GM21526 (cell line): Measurements from ENCODE around the gene KLHL30.
"Not testable (repeated sequence)": the region's sequence is repeated elsewhere in the genome, so short reads cannot be mapped to it uniquely, and the experiment has no call there.

Experiments used
- ATAC-seq: cut with Tn5 transposase; IDR thresholded peaks from one replicate; pipeline ENCODE4 v1.9.1; 2021; ENCODE audit warnings: moderate library complexity; ENCODE audit not compliant: unreplicated experiment, low FRiP score

KLHL30 gene

GRCh38 chr2:238171072-238171431 is 32.6 kb downstream of the KLHL30 start:
- ATAC-seq, result not testable (repeated sequence)

DNA sequence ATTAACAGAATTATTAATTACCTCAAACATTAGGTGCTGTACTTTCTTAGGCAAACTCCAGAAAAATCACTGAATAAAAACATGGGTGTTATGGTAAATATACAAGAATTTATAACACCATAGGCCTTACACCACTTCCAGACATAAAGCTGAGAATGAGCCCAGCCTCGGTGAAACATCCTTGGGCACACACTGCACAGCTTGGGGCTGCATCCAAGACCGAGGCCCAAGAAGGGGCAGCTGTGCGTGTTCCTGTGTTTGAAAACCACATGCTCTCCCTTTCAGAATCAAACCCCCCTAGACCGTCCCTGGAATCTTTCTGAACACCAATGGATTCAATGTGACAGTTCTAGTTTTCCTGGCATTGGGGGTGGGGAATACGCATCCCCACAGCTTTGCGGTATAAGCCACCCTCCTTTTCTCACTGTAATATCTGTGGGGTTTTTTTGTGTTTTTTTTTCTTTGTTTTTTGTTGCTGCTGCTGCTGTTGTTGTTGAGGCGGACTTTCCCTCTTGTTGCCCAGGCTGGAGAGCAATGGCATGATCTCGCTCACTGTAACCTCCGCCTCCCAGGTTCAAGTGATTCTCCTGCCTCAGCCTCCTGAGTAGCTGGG is 33.2 kb downstream of the KLHL30 start:
- ATAC-seq, result no peak

- no peak for ATAC-seq
Observed at GRCh38 chr2:238172439-238172838, 34.0 kb downstream of the KLHL30 start.

GRCh38 chr2:238173692-238174091 is 35.2 kb downstream of the KLHL30 start:
- ATAC-seq, result no peak

- ATAC-seq, result no peak
Observed at GRCh38 chr2:238174291-238174690, 35.8 kb downstream of the KLHL30 start.

- no peak for ATAC-seq
Observed at GRCh38 chr2:238174701-238175100, 36.2 kb downstream of the KLHL30 start.

DNA sequence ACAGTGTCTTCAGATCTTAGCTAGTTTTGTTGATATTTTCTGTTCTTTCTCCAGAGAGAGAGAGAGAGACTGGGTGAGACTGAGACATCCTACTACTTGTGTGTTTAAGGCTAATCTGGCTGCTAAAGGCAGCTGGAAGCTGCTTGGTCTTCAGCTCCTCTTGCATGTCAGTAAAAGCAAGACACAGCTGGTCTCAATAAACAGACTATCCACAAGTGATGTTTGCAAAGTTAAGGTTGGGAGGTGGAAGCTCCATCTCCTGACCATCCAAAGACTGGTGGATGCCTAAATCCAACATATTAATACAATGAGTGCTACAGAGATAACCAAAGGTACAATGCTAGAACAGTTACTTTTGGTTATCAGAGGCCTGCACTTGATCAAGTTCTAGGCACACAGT is 38.1 kb downstream of the KLHL30 start:
- ATAC-seq, result no peak

- ATAC-seq, result no peak
Observed at GRCh38 chr2:238180554-238180953, 42.1 kb downstream of the KLHL30 start.

GRCh38 chr2:238182362-238182761 is 43.9 kb downstream of the KLHL30 start:
- no peak for ATAC-seq

DNA sequence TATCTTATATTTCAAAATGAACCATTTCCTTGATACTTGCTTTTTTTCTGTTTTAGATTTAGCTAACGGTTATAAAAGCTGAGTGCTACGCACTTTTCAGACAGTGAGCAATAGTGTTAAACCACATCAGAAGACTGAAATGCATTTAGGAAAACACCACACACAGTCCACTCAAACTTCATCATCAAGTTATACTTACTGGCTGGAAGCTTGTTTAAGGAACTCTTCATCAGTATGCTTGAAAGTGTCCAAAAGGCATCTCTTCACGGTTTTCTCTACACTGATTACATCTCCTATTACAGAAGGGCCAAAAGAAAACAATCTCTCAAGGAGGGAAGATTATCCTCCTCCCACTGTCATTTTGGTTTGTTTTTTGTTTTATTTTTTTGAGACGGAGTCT is 45.4 kb downstream of the KLHL30 start:
- no peak for ATAC-seq

DNA sequence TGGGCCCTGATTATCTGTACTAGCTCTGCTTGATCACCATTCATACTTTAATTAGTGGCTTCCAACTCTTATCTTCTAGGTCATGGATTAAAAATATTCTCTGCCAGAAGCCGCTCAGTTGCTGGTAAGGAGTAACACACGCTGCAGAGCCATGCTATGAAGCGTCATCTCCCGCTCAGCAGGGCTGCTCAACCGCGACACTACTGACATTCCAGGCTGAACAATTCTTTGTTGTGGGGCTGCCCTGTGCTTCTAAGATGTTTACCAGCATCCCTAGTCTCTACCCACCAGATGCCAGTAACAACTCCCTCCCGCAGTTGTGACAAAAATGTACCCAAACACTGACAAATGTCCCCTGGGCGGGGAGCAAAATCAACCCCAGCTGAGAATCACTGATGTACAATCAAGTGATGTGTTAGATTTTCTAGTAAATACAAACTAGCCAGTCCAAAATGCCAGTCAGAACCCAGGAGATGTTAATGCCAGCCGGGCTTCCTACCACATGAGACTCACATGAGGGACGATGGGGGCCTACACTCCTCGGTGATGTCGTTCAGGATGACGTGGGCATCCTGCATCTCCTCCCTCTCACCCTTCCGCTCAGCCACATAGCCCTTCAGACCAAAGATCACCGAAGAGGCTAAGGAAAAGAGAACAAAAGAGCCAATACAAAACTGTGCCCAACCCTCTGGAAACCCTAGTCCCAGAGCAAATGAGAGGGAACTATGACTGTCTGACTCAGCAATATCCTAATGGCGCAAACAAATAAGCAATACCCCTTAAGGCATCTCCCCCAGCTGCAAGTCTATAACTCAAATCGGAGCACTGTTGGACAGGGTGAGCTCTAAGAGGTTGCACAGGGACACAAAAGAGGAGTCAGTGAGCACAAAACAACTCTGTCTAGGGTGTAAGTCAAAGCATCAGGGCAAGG is 49.4 kb downstream of the KLHL30 start:
- ATAC-seq, result no peak

DNA sequence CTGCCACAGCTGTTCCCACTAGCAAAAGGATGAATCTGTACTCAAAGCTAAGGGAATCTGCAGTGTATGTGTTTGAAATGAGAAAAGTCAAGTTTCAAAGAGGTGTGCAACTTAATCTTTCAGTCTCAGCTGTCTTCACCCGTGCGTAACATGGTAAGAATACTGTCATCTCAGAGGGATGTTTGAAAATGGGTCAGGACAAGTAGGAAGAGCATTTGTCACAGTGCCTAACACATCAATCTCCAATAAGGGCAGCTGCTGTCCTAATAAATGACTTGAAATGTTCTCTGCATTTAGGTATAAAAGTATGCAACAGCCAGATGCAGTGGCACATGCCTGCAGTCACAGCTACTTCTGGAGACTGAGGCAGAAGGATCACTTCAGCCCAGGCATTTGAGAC is 52.0 kb downstream of the KLHL30 start:
- no peak for ATAC-seq
